Dermis blood vessel endothelial cell (primary cell): ENCODE measurements around the gene ZNF609. TPM values are rescaled to one million over a fixed set of nuclear protein-coding genes. Genes with fewer than 3 reads are reported as not detected.

Experiments used
- total RNA-seq: library from RNA; depleted of rRNA; stranded (reverse); fragments of >200 nt; gene quantifications from 2 replicates; pipeline ENCODE4 v1.2.3, GENCODE V29; 2014

The ZNF609 gene
- total RNA-seq, 1 donor from 2014 or later, result 28.8 TPM

Other genes with a start within 250 kb of the ZNF609 start
- gene CSNK1G1, start 104.4 kb upstream of the ZNF609 start, total RNA-seq, result 25.9 and 34.1 TPM in 2 replicates
- gene PCLAF, start 79.1 kb upstream of the ZNF609 start, total RNA-seq, result 13.4 and 31.2 TPM in 2 replicates
- gene TRIP4, start 72.7 kb upstream of the ZNF609 start, total RNA-seq, result 10.7 and 13.9 TPM in 2 replicates